ENCODE results near the gene SPECC1. TPM values are rescaled to one million over a fixed set of nuclear protein-coding genes. Genes with fewer than 3 reads are reported as not detected.

The SPECC1 gene
- total and polyA plus RNA-seq, 2 of the 13 experiments (the other 11 are each of a cell fraction or from before 2014, with no cell fraction given): 2.3 to 6.9 TPM

DNA sequence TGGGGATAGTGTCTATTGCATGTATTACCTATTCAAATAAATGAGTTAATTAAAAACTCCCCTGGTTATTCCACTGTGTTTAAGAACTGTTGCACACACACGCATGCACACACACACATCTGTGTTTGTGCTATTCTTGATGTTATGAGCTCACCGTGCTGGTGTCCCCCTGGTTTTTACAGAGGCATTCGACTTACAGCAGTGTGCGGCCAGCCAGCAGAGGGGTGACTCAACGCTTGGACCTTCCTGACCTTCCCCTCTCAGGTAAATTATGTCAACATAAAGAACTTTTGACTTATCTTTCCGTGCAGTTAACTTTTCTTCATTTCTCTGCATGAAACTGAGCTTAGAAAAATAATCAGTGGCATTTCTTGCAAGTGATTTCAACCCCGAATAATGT, 244.2 kb downstream of the SPECC1 start:
- TF ChIP-seq, protein P1, sequence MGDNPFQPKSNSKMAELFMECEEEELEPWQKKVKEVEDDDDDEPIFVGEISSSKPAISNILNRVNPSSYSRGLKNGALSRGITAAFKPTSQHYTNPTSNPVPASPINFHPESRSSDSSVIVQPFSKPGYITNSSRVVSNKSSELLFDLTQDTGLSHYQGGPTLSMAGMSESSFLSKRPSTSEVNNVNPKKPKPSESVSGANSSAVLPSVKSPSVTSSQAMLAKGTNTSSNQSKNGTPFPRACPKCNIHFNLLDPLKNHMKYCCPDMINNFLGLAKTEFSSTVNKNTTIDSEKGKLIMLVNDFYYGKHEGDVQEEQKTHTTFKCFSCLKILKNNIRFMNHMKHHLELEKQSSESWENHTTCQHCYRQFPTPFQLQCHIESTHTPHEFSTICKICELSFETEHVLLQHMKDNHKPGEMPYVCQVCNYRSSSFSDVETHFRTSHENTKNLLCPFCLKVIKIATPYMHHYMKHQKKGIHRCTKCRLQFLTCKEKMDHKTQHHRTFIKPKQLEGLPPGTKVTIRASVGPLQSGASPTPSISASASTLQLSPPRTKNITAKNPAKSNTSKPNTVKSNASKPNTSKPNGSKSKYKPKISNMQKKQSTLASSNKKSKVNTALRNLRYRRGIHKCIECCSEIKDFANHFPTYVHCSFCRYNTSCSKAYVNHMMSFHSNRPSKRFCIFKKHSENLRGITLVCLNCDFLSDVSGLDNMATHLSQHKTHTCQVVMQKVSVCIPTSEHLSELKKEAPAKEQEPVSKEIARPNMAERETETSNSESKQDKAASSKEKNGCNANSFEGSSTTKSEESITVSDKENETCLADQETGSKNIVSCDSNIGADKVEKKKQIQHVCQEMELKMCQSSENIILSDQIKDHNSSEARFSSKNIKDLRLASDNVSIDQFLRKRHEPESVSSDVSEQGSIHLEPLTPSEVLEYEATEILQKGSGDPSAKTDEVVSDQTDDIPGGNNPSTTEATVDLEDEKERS (CRISPR knock-in tag; IDR thresholded peaks at IDR 0.05): no peak
- no peak for TF ChIP-seq ZNF547 (CRISPR knock-in tag; IDR thresholded peaks at IDR 0.05)
- ChIA-PET CTCF (ENCODE audit: low intra/inter-chr PET ratio, low total read pairs) (no interaction called here), POLR2A (no interaction called here)
- H2AFZ ChIP-seq (ENCODE audit: low read length): no peak overlapping the region
- H3K27ac ChIP-seq (ENCODE audit: extremely low read length, insufficient read depth, low read length): no peak overlapping the region
- no peaks in the 10 kb centered on the region for H3K79me2 ChIP-seq (ENCODE audit: insufficient read depth, low read length)
- H3K36me3 ChIP-seq (replicated peaks in 1 of 2; ENCODE audit: control insufficient read depth in 1 of 2, insufficient read depth in 2 of 2, low read length in 2 of 2): no peaks in the 10 kb centered on the region
- H3K4me2 ChIP-seq (ENCODE audit: low read depth, low read length): no peak overlapping the region
- no TSS peak for BruUV-seq (replicated peaks)
- in situ Hi-C loops (cut with HindIII; ENCODE audit: extremely low pct_ligation_motif_present, low pct_unique_long_range_greater_than_20kb) (no loop called here), intact Hi-C loops (cut with micrococcal nuclease; ENCODE audit: unreplicated experiment) (no loop called here)
- H3K9me3 ChIP-seq (ENCODE audit: low read length): no peaks in the 10 kb centered on the region
- ATAC-seq: no peak
- no peak for FAIRE-seq
- no peak for DNase-seq (ENCODE audit: low spot score)
- no peaks in the 10 kb centered on the region for H3K27me3 ChIP-seq (ENCODE audit: control insufficient read depth in 1 of 2, insufficient read depth in 2 of 2, low read length in 2 of 2)
- H3K4me1 ChIP-seq (ENCODE audit: insufficient read depth, low read length): no peaks in the 10 kb centered on the region
- no peak overlapping the region for H3K4me3 ChIP-seq (replicated peaks in 1 of 3; ENCODE audit: insufficient read depth in 1 of 3, low read depth in 2 of 3, low read length in 3 of 3)
- no peaks in the 10 kb centered on the region for H4K20me1 ChIP-seq (ENCODE audit: insufficient read depth, low read length)
- H3K9ac ChIP-seq (ENCODE audit: insufficient read depth, low read depth, low read length): no peak overlapping the region
- 84% methylated on average over 7 of the region's 7 CpGs for WGBS (ENCODE audit: low lambda C conversion rate)

DNA sequence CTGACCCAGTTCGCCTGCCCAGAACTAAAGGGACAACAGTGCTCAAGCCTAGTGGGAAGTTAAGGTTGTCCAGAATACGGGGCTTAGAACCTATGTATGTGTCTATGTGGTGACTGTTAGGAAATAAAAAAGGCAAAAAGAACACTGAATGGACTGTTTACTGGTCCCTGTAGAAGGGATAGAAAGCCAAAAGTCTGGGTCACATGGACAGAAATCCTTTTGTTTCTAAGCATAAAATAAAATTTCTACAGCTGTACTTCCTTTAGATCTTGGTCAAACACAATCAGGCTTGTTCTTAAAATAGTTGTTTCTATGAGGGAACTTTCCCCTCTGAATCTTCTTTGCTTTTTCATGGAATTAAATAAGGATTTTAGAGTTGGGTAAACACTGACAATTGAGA, 245.4 kb downstream of the SPECC1 start:
- Histone ChIP-seq H3K9ac (ENCODE audit: insufficient read depth, low read depth, low read length) (no peak overlapping the region), H2AFZ (ENCODE audit: low read length) (no peak overlapping the region), H3K79me2 (ENCODE audit: insufficient read depth, low read length) (no peaks in the 10 kb centered on the region), H3K27me3 (ENCODE audit: control insufficient read depth in 1 of 2, insufficient read depth in 2 of 2, low read length in 2 of 2) (no peaks in the 10 kb centered on the region), H3K4me1 (ENCODE audit: insufficient read depth, low read length) (no peaks in the 10 kb centered on the region), H3K4me3 (replicated peaks in 1 of 3; ENCODE audit: insufficient read depth in 1 of 3, low read depth in 2 of 3, low read length in 3 of 3) (no peak overlapping the region), H4K20me1 (ENCODE audit: insufficient read depth, low read length) (no peaks in the 10 kb centered on the region), H3K36me3 (replicated peaks in 1 of 2; ENCODE audit: control insufficient read depth in 1 of 2, insufficient read depth in 2 of 2, low read length in 2 of 2) (no peaks in the 10 kb centered on the region), H3K4me2 (ENCODE audit: low read depth, low read length) (no peak overlapping the region), H3K9me3 (ENCODE audit: low read length) (no peaks in the 10 kb centered on the region), H3K27ac (ENCODE audit: extremely low read length, insufficient read depth, low read length) (no peak overlapping the region)
- POLR2A ChIA-PET: no interaction called here
- no peak for TF ChIP-seq RXRB (CRISPR knock-in tag; IDR thresholded peaks at IDR 0.05; ENCODE audit: borderline replicate concordance)
- TF ChIP-seq ZNF7 (CRISPR knock-in tag; IDR thresholded peaks at IDR 0.05): no peak
- no peak for TF ChIP-seq NCOA1 (CRISPR knock-in tag; IDR thresholded peaks at IDR 0.05)
- TF ChIP-seq, protein P2, sequence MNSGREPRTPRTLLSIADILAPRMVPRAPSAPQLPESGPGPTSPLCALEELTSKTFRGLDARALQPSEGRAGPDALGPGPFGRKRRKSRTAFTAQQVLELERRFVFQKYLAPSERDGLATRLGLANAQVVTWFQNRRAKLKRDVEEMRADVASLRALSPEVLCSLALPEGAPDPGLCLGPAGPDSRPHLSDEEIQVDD (CRISPR knock-in tag; IDR thresholded peaks at IDR 0.05; ENCODE audit: borderline replicate concordance): no peak
- no peak for TF ChIP-seq MTF1 (CRISPR knock-in tag; IDR thresholded peaks at IDR 0.05)
- no peak for TF ChIP-seq GLMP (CRISPR knock-in tag; IDR thresholded peaks at IDR 0.05; ENCODE audit: borderline replicate concordance)
- TF ChIP-seq ARNT (IDR thresholded peaks at IDR 0.05): no peak
- TF ChIP-seq ZNF335 (CRISPR knock-in tag; IDR thresholded peaks at IDR 0.05): no peak
- TF ChIP-seq ZNF10 (CRISPR knock-in tag; IDR thresholded peaks at IDR 0.05; ENCODE audit: borderline replicate concordance, low read depth): no peak
- no peak for TF ChIP-seq SP140L (CRISPR knock-in tag; IDR thresholded peaks at IDR 0.05; ENCODE audit: borderline replicate concordance)
- no peak for TF ChIP-seq GRHL1 (CRISPR knock-in tag; conservative IDR thresholded peaks at IDR 0.05)
- ATAC-seq: no peak
- 70% methylated on average over 2 of the region's 2 CpGs for WGBS (ENCODE audit: low lambda C conversion rate)
- intact Hi-C loops (cut with micrococcal nuclease; ENCODE audit: unreplicated experiment) (no loop called here), in situ Hi-C loops (cut with HindIII; ENCODE audit: extremely low pct_ligation_motif_present, low pct_unique_long_range_greater_than_20kb) (no loop called here)
- CTCF ChIA-PET (ENCODE audit: low intra/inter-chr PET ratio, low total read pairs): no interaction called here
- FAIRE-seq: no peak
- no peak for DNase-seq (ENCODE audit: low spot score)
- BruUV-seq (replicated peaks): no TSS peak
